VCaP (cell line): ENCODE measurements around the gene TRAPPC8.

Experiments
- H3K27ac ChIP-seq: fragments of 450-650 bp; 2 replicates; pipeline ENCODE4 v1.5.1; 2017
- CTCF ChIP-seq: fragments of 450-650 bp; conservative IDR thresholded peaks from 2 replicates; pipeline ENCODE4 v1.5.1; 2017; ENCODE audit warnings: mild to moderate bottlenecking, moderate library complexity

The TRAPPC8 gene

GRCh38 chr18:31942999-31943877 is at the start of gene TRAPPC8:
TSS of gene TRAPPC8 (minus strand) at chr18:31943128. CDS start at chr18:31942764, 364 bp downstream.
- H3K27ac ChIP-seq: peak within 1 kb of the TSS; percentile 92
- 0 out of 2 replicates have a peak, but pooled peaks have one; percentile 11 for TF ChIP-seq CTCF

GRCh38 chr18:31990823-31991222 is 47.9 kb upstream of the TRAPPC8 start:
- no peak for TF ChIP-seq CTCF
- H3K27ac ChIP-seq: no peak overlapping the region

- no peak for TF ChIP-seq CTCF
- H3K27ac ChIP-seq: peak overlapping the region; percentile 39; the same call in 1 of the 2 replicates
Measured at GRCh38 chr18:31983976-31984375, 41.0 kb upstream of the TRAPPC8 start.

- no peak overlapping the region for H3K27ac ChIP-seq
- no peak for TF ChIP-seq CTCF
Measured at GRCh38 chr18:31983020-31983419, 40.1 kb upstream of the TRAPPC8 start.

- TF ChIP-seq CTCF: no peak
- no peak overlapping the region for H3K27ac ChIP-seq
Measured at GRCh38 chr18:31980863-31981262, 37.9 kb upstream of the TRAPPC8 start.

- H3K27ac ChIP-seq: no peak overlapping the region
- no peak for TF ChIP-seq CTCF
Measured at GRCh38 chr18:31979714-31980113, 36.8 kb upstream of the TRAPPC8 start.

GRCh38 chr18:31978616-31979015 is 35.7 kb upstream of the TRAPPC8 start:
- no peak overlapping the region for H3K27ac ChIP-seq
- no peak for TF ChIP-seq CTCF
